C4-2B (cell line): ENCODE measurements around the gene DIO3.

ENCODE experiments used
- H3K27ac ChIP-seq: fragments of 450-650 bp; 2 replicates; pipeline ENCODE4 v1.5.1; 2017
- CTCF ChIP-seq: fragments of 450-650 bp; conservative IDR thresholded peaks from 2 replicates; pipeline ENCODE4 v1.5.1; 2017; ENCODE audit warnings: mild to moderate bottlenecking
- ZFX ChIP-seq: fragments of 450-650 bp; IDR thresholded peaks from 2 replicates; pipeline ENCODE4 v1.6.1; 2017

DIO3 gene

GRCh38 chr14:101535232-101535631 lies 26.1 kb upstream of the DIO3 start:
- no peak overlapping the region for H3K27ac ChIP-seq
- TF ChIP-seq ZFX (no peak), CTCF (no peak)

- no peak overlapping the region for H3K27ac ChIP-seq
- TF ChIP-seq CTCF, result no peak
- TF ChIP-seq ZFX, result no peak
Measured at GRCh38 chr14:101535701-101536207, 25.5 kb upstream of the DIO3 start.

- no peak overlapping the region for H3K27ac ChIP-seq
- TF ChIP-seq ZFX (no peak), CTCF (no peak)
Measured at GRCh38 chr14:101537286-101537685, 24.0 kb upstream of the DIO3 start.

- TF ChIP-seq ZFX, result no peak
- TF ChIP-seq CTCF, result no peak
- no peak overlapping the region for H3K27ac ChIP-seq
Measured at GRCh38 chr14:101538878-101539277, 22.4 kb upstream of the DIO3 start.

- TF ChIP-seq ZFX, result no peak
- no peak for TF ChIP-seq CTCF
- no peak overlapping the region for H3K27ac ChIP-seq
Measured at GRCh38 chr14:101539880-101540279, 21.4 kb upstream of the DIO3 start.

- TF ChIP-seq CTCF (no peak), ZFX (no peak)
- H3K27ac ChIP-seq, result no peak overlapping the region
Measured at GRCh38 chr14:101540481-101541462, 20.5 kb upstream of the DIO3 start.

GRCh38 chr14:101542391-101542790 lies 18.9 kb upstream of the DIO3 start:
- no peak overlapping the region for H3K27ac ChIP-seq
- no peak for TF ChIP-seq CTCF
- no peak for TF ChIP-seq ZFX
